HG02798 (cell line): ENCODE data around the gene PFDN1.
A peak's percentile ranks its signal among the peaks of the same experiment; 100 is the strongest.
"Not testable (repeated sequence)": the region's sequence is repeated elsewhere in the genome, so short reads cannot be mapped to it uniquely, and the experiment has no call there.

Source experiments
- ATAC-seq: cut with Tn5 transposase; IDR thresholded peaks from one replicate; pipeline ENCODE4 v1.9.1; 2021; ENCODE audit warnings: mild to moderate bottlenecking; ENCODE audit not compliant: unreplicated experiment, poor library complexity

The PFDN1 gene, protein sequence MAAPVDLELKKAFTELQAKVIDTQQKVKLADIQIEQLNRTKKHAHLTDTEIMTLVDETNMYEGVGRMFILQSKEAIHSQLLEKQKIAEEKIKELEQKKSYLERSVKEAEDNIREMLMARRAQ

DNA sequence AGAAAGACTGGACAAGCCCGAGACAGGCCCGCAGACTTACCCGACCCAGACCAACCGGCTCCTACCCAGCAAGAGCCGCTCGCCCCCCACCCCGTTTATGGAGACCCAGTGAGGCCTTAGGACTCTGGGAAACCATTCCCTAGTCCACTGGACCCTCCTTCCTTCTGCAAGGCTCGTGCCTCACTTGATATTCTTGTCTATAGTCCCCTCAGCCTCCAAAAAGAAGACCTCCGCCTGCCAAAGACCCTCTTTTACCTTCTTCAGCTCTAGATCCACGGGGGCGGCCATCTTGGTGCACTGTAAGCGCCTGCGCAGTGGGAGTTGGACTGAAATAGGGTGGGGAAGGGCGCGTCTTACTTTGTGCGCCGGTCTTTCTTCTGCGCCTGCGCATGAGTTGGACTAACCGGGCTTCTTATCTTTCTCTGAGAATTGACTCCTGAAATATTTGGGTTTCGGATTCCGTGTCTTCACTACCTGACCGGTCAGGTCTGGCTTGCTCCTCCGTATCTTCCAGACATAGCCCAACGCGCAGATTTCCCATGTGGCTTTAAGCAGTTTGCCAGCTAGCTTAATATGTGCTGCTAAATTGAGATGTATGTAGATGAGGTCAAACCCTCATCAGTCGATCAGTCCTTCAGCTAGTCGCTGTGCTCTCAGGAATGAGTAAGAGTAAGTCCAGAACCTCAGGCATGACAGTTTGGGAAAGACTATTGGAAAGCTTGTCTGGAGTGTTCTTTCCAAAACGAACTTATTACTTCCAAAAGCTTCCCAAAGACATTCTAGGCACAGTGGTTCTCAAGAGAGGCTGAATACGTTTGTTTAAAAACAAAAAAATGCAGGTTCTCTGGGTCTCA, at the start of gene PFDN1:
PFDN1 (minus strand) TSS at position 316 of the 854 bp plus-strand sequence; CDS start at position 288, 28 bp downstream.
- ATAC-seq = peak; percentile 96

DNA sequence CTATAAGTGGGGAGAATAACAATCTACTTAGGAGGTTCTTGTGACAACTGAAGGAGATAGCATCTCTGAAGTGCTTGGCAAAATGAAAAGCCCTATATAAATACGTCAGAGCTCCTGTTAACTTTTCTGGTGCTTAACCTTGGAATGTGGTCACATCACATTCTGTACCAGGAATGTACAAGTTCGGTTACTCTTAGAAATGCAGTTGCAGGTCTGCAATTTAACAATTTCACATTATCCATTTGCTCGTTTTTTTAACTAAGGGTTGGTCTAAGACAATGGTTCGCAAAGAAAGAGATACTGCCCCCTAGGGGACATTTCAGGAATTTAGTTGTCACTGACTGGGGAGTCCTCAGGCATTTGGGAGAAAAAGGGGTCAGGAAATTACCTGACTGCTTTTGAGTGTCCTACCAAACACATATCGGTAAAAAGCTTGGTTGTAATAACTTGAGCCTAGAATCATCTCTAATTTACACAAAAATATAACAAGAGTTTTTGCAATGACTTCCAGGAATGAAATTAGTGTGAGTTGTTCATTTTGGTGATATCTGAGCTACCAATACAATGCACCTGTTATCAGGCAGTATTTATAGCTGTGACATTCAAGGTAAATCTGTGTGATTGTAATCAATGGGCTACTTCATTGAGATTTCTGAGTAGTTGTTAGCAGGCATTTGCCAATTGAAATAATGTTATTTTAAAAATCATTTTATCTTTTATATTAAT, 48.9 kb upstream of the PFDN1 start:
- ATAC-seq = no peak

DNA sequence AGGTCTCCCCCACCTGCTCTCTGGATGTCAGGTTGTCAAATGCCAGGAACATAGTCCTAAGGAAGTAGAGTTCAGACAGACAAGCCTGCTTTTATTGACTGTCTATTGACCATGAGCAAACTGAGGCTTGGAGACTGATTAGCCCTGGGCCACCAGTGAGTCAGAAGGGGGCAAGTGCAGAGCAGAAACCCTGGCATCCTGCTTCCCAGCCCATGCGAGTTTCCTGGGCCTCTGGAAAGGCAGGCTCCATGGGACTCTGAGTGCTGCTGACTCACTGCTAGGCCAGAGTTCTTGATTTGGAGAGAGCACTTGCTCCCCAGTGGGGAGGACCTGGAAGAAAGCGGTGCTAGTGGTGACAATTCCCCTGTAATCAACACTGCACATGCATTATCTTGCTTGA, 46.3 kb upstream of the PFDN1 start:
- ATAC-seq = no peak

DNA sequence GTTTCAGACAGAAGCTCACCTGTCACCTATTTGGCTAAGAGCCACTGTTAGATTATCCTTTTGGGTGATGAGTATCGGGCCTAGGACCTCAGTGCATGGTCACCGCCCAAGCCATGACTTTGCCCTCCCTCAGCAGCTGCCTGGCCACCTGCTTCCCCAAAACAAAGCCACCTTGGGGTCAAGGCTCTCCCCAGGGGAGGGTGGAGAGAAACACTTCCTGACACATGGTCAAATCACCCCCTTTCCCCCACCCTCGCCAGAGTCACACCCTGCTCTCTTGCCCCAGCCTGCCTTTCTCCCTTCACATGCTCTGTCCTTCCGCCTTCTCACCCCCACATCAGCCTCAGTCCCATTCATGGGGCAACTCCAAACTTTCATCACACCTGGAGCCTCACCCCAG, 45.2 kb upstream of the PFDN1 start:
- ATAC-seq = no peak

DNA sequence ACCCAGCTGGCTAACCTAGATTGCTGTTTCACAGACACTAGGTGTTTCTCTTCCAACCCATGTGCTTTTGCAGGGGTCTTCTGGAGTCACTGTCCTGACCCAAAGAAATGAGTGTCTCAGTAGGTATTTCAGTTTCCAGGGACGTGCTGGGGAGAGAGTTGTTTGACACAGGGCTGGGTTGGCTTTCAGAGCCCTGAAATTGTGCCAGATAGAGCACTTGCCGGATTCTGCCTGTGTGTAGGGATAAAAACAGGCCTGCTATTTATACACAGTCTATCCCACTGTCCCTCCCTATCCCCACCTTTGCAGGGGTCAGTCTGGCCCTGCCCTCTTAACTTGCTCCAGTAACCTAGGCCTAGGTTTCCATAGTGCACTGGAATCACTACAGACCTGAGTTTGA, 44.5 kb upstream of the PFDN1 start:
- ATAC-seq = no peak

DNA sequence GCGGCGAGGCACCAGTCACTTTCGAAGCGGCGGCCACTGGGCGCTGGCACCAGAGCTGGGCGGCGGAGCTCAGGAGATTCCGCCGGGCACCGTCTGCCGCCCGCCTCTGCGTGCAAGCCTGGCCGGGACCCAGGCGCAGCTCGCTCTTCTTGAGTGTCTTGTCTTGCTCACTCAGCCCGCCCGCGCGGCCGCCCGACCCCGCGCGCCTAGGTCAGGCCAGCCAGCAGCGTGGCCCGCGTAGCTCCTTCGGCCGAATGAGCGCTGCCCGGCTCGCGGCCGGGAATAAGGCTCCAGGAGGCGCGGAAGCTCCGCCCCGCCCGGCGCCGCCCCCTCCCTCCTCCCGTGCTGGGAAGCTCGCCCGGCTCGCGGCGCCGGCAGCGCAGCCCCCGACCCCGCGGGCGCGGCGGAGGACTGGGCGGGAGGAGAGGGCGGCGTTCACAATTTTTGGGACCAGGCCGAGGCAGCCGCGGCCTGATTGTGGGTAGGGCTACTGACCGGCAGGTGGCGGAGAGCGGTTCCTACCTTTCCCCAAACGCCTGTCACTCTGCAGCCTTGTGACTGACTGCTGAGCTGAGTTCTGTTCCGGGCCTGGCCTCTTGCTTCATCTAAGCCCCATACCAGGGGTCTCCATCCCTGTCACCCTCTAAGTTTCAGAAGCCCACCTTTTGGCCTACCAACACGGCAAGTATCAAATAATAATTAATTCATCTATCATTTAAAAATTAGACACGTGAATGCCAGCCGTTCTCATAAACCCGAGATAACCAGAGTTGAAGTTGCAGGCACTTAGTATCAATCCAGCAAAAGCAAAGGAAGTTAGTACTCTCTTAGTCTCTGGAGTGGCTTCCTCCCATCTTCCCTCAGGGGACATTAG, 43.7 kb upstream of the PFDN1 start, which contains the start of gene HBEGF:
HBEGF (minus strand) TSS at position 256 of the 874 bp plus-strand sequence. CDS start 275 bp downstream, outside the sequence.
- ATAC-seq = peak; percentile 73

DNA sequence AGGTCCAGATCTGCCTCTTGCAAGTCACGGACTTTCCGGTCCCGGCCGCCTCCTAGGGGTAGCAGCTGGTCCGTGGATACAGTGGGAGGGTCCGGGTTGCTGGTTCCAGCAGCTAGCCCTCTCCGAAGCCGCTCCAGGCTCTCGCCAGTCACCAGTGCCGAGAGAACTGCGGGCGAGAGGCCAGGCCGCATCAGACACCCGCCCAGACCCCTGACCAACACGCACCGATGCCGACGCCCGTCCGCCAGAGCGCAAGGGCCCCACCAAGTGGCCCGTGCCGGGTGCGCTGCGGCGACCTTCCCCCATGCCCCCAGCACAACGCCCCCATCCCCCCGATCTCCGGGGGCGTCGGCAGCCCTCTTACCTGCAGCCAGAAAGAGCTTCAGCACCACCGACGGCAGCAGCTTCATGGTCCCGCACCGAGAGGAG, 43.0 kb upstream of the PFDN1 start:
- ATAC-seq = peak; percentile 6

DNA sequence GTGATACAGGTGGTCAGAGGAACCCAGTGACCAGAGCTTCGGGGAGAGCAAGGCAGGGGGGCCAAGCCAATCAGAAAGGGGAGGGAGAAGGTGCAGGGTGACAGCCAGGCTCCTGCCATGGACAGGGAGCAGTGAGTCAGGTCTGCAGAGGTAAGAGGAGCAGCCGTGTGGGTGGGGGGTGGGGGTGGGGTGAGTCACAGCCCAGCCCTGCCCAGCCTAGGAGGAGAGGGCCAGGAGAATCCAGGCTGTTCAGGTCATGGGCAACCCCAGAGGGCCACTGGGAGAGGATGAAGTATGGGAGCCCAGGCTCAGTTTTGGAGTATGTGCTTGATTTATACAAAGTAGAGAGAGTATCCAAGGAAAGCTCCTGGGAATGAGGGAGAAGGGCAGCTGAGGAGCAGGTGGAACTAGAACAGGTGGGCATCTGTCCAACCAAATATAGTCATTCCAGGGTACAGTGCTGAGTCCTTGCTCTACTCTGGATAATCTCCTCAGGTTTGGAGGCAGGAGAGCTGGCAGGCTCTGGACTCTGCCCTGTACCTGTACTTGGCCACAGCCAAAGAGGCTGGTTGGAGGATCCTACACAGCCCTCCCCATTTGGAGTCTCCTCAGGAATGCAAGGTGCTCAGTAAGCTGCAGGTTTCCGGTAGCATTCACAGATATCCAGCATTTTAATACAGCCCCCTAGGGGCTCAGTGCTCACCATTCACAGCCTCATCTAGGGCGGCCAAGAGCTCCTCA, 42.0 kb upstream of the PFDN1 start:
- no peak for ATAC-seq

DNA sequence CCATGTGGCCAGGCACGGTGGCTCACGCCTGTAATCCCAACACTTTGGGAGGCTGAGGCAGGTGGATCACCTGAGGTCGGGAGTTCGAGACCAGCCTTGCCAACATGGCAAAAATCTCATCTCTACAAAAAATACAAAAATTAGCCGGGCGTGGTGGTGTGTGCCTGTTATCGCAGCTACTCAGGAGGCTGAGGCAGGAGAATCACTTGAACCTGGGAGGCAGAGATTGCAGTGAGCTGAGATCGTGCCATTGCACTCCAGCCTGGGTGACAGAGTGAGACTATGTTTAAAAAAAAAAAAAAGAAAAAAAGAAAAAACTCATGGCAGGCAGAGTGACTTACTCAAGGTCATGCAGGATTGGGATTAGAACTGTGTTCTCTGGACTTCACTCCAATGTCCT, 40.9 kb upstream of the PFDN1 start:
- not testable (repeated sequence) for ATAC-seq

DNA sequence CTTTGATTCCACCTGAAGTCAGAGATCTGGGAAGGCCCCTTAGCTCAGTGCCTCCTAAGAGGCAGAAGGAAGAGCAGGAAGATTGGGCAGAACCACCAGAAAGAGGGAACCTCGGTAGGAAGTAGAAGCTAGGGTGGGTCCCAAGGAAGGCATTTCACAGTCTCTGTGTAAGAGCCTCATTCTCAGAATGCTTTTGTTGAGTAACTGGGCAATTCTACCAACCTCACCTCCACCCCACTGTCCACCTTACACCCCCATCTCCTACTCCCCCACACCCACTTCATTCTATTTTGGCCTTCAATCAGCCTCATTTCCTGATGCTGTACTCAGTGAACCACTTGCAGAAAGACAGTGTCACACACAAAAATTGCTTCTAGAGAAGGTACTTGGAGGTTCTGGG, 40.0 kb upstream of the PFDN1 start:
- ATAC-seq = no peak

DNA sequence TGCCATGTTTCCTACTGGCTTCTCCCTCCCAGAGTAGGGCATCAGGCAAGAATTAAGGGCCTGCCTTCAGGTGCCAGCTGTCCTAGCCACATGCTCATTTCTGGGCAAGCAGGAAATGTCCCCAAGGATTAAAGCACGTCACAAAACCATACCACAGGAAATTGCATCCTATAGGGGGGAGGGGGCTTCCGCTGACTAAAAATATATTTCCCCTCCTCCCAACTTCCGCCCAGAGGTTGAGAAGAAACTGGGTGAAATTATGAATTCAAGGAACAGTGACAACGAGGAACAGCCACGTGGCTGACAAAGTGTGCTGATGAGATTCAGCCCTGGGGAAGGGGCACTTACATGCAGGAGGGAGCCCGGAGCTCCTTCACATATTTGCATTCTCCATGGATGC, 39.4 kb upstream of the PFDN1 start:
- no peak for ATAC-seq

DNA sequence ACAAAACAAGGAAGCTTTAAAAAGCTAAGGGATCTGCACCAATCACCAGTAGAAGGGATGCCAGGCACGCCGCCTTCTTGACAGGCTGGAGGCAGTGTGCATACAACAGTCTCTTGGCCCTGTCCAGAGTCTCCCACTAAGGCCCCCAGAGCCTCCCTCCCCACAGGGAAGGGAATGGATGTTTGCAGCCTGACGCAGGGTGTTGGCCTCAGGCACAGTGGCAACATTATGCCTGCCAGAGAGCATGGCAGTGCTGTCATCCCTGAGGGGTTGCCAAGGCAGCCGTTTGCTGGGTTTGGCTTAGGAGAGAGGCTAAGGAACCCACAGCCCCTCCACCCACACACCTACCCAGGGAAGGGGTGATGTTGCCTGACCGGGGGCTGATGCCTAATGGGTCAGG, 38.7 kb upstream of the PFDN1 start:
- ATAC-seq = no peak

DNA sequence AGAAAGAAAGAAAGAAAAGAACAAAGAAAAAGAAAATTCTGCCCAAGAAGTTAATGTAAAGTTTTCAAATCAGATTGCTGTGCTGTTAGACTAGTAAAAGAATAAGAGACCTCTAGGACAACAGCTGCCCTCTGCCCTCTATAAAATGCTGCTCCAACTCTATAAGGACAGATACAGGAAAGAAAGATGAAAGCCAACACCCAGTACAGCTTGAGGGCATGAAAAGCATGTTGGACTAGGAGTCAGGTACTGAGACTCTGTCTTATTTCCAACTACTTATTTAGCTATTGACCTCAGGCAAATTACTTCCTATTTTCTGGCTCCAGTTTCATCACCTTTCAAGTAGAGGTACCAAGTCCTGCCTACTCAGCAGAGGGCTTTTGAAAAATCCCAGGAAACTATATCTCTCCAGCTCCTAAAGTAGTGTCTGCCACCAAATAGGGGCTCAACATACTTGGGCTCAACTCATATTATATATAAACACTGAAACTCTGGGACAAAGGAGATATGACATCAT, 37.8 kb upstream of the PFDN1 start:
- no peak for ATAC-seq

DNA sequence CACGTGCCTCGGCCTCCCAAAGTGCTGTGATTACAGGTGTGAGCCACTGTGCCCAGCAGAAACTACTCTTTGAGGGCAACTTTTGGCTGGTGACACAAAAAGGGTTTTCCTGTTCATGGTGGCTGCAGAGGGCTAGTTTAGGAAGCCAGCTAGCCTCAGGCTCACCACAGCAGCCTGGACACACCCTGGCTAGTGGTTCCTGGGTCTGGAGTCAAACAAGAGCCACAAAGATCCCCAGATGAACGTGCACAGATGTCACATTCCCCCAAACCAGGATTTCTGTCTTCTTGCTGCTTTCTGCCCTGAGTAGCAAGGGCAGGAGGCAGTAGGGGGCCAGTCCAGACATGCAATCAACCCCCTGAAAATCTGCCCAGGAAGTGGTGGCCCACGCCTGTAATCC, 36.7 kb upstream of the PFDN1 start:
- ATAC-seq = no peak

DNA sequence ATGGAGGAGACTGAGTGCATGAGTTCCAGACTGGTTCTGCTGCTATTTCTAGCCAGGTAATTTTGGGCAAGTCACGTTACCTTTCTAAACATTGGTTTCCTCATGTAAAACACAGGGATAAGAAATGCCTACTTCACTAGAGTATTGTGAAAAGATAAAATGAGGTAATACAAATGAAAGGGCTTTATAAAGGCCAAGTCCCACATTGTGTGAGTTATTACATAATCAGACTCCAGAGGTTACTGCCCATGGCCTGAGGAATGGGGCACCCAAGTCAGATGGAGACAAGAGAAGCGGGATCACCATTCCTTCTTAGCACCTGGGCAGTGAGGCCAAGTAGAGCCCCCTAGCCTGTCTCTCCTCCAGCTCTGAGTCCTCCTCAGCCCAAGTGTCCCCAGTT, 36.0 kb upstream of the PFDN1 start:
- no peak for ATAC-seq

DNA sequence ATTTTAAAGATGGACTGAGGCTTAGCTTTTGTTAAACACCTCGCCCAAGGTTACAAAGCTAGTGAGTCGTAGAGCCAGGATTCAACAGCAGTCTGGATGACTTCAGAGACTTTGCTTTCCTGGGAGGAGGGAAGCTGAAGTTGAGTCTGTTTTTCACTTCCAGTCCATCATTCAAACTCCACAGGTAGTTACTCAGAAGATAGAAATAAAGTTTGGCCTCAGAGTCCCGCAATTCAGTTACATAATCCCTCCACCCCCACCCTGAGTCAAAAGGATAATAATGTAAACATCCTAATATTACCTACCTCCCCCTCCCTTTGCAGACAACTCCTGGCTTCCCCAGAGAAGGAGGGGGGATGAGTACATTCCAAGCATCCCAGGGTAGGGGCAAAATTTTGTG, 35.4 kb upstream of the PFDN1 start:
- no peak for ATAC-seq

DNA sequence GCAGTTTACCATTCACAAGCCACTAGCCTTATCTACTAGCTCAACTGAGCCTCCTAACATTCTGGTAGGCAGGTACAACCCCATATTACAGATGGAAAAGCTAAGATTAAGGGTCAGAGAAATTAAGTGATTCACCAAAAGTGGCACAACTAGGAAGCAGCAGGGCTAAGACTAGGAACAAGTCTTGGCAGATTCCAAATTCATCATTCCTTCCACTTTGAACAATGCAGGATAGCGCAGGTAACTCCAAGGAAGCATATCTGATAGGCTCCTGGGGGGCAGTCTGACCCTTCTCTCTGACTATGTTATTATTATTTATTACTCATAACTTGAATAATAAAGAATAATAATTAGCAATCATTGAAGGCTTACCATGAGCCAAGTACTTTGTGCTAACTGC, 35.0 kb upstream of the PFDN1 start:
- ATAC-seq = no peak

DNA sequence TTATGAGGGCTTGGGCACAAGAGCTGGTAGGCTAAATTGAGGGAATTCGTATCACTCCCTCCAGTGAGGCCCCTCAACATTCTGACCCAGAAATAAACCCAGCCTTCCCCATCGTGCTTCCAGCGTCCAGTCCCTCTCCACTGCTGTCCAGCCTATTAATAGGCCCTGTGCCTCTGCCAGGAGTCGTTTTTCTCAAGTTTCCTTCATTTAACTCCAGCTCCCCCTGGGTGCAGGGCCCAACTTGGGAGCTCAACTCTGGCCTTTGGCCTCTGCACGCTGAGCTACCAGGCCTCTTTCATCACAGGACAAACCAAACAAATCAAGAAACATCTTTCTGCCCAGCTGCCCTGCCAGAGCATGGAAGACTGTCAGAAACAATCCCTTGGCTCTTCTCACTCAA, 33.5 kb upstream of the PFDN1 start:
- no peak for ATAC-seq

DNA sequence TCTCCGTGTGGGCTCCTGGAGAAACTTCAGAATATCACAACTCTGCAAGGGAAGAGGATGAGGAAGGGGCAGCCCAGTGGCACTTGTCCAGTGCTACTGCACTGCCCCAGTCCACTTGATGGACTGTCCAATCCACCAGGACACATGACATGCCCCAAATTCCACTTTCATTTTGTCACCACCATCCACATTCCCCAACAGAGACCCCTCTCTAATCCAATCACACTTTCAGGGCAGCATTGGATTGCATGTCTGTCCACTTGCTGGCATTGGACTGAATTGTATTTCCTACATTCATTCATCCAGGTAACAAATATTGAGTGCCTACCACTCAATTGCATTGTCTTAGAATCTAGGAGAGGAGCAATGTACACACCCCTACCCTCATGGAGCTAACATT, 28.7 kb upstream of the PFDN1 start:
- ATAC-seq = no peak
